Neural progenitor cell (in vitro differentiated cells): ENCODE measurements around the gene LGALS3BP. TPM values are rescaled to one million over a fixed set of nuclear protein-coding genes. Genes with fewer than 3 reads are reported as not detected.
A peak's percentile ranks its signal among the peaks of the same experiment; 100 is the strongest.

Experiments used
- DNase-seq: peaks from one replicate; pipeline ENCODE4 v3.0.0-alpha.2; 2016; ENCODE audit warnings: low spot score
- H2AFZ ChIP-seq: fragments of 200-600 bp; sonication (generic); replicated peaks from 2 replicates; pipeline ENCODE4 v1.6.1; 2016; ENCODE audit warnings: antibody characterized with exemption
- H3F3A ChIP-seq: fragments of 200-600 bp; sonication (generic); 2 replicates; pipeline ENCODE4 v1.6.1; 2016; ENCODE audit warnings: antibody characterized with exemption, low read depth
- H3K27ac ChIP-seq: fragments of 200-600 bp; sonication (generic); 2 replicates; pipeline ENCODE4 v1.5.1; 2016; ENCODE audit warnings: mild to moderate bottlenecking
- H3K27me3 ChIP-seq: fragments of 200-600 bp; sonication (generic); 2 replicates; pipeline ENCODE4 v1.6.1; 2016; ENCODE audit warnings: mild to moderate bottlenecking, moderate library complexity
- H3K36me3 ChIP-seq: fragments of 200-600 bp; sonication (generic); 2 replicates; pipeline ENCODE4 v1.5.1; 2016
- H3K4me1 ChIP-seq: fragments of 200-600 bp; sonication (generic); 2 replicates; pipeline ENCODE4 v1.6.1; 2016; ENCODE audit warnings: mixed run types
- H3K4me2 ChIP-seq: fragments of 200-600 bp; sonication (generic); 2 replicates; pipeline ENCODE4 v1.6.1; 2016
- H3K4me3 ChIP-seq: fragments of 200-600 bp; sonication (generic); 2 replicates; pipeline ENCODE4 v1.5.1; 2016
- H3K79me2 ChIP-seq: fragments of 200-600 bp; sonication (generic); 2 replicates; pipeline ENCODE4 v1.6.1; 2016; ENCODE audit warnings: low read depth
- H3K9ac ChIP-seq: fragments of 200-600 bp; sonication (generic); 2 replicates; pipeline ENCODE4 v1.6.1; 2016
- H3K9me3 ChIP-seq: fragments of 200-600 bp; sonication (generic); 2 replicates; pipeline ENCODE4 v1.5.1; 2016; ENCODE audit warnings: low read depth
- H4K20me1 ChIP-seq: fragments of 200-600 bp; sonication (generic); 2 replicates; pipeline ENCODE4 v1.6.1; 2016; ENCODE audit warnings: low read depth
- H3K27ac Mint-ChIP-seq: 3 replicates; pipeline ENCODE4 v1.8.0; 2021; ENCODE audit warnings: mixed read lengths
- H3K27me3 Mint-ChIP-seq: 2 replicates; pipeline ENCODE4 v1.8.0; 2022; ENCODE audit warnings: low read depth, mild to moderate bottlenecking, inconsistent platforms, moderate library complexity, mixed read lengths; ENCODE audit not compliant: insufficient read depth
- H3K36me3 Mint-ChIP-seq: 3 replicates; pipeline ENCODE4 v1.8.0; 2021; ENCODE audit warnings: mixed read lengths
- H3K4me1 Mint-ChIP-seq: 3 replicates; pipeline ENCODE4 v1.8.0; 2021; ENCODE audit warnings: mixed read lengths
- H3K4me3 Mint-ChIP-seq: 3 replicates; pipeline ENCODE4 v1.8.0; 2021; ENCODE audit warnings: mild to moderate bottlenecking, moderate library complexity, mixed read lengths
- H3K9me3 Mint-ChIP-seq: 3 replicates; pipeline ENCODE4 v1.8.0; 2020; ENCODE audit warnings: mixed read lengths
- EZH2 ChIP-seq: fragments of 200-600 bp; sonication (generic); IDR thresholded peaks from 2 replicates; pipeline ENCODE4 v1.6.1; 2017; ENCODE audit warnings: antibody characterized with exemption, mild to moderate bottlenecking, moderate library complexity
- EZH2phosphoT487 ChIP-seq: fragments of 200-600 bp; sonication (generic); IDR thresholded peaks from 2 replicates; pipeline ENCODE4 v1.6.1; 2017; ENCODE audit warnings: antibody characterized with exemption
- total RNA-seq: library from RNA; depleted of rRNA; stranded (reverse); fragments of >200 nt; gene quantifications from 2 replicates; pipeline ENCODE4 v1.2.3, GENCODE V29; 2015; ENCODE audit warnings: low replicate concordance
- TF ChIP-seq, protein P1 (sequence below): fragments of 200-600 bp; sonication (generic); IDR thresholded peaks from 2 replicates; pipeline ENCODE4 v1.5.1; 2017; ENCODE audit warnings: antibody characterized with exemption, mild to moderate bottlenecking

Gene LGALS3BP
- total RNA-seq, 1 donor from 2014 or later, result 17.5 TPM

DNA sequence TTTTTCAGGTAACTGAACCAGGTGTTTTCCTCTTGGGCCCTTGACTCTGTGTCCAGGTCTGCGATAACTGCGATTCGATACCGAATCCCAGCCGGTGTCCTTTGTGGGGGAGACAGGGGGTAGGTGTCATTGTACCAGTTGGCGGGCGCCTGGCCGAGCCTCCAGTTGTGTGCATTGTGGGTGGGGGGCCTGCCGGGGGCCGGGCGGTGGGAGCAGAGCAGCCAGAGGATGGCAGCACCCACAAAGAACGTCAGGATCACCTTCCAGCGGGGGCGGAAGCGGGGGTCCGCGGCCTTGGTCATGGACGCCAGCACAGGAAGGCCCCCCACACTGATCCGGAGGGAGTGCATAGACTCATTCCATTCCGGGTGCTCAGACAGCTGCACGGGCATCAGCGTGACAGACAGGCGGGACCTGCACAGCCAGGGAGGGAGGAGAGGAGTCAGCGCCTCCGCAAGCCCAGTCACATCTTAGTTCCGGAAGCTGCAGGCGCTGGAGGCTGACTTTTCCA lies 17.6 kb upstream of the LGALS3BP start:
- Mint-ChIP-seq H3K4me1 (peaks cover 4% of the 10 kb centered on the region), H3K27ac (peak overlapping the region; percentile 29), H3K9me3 (no peaks in the 10 kb centered on the region), H3K4me3 (no peak overlapping the region), H3K36me3 (peaks cover 25% of the 10 kb centered on the region), H3K27me3 (peaks cover 3% of the 10 kb centered on the region)
- Histone ChIP-seq H3K79me2 (no peaks in the 10 kb centered on the region), H3K4me3 (no peak overlapping the region), H3K4me1 (no peaks in the 10 kb centered on the region), H2AFZ (no peak overlapping the region), H3K36me3 (no peaks in the 10 kb centered on the region), H3K4me2 (no peak overlapping the region), H3K27ac (no peak overlapping the region), H3K27me3 (no peaks in the 10 kb centered on the region), H3F3A (no peaks in the 10 kb centered on the region), H4K20me1 (peaks cover 39% of the 10 kb centered on the region), H3K9me3 (no peaks in the 10 kb centered on the region), H3K9ac (no peak overlapping the region)
- TF ChIP-seq EZH2phosphoT487, result no peak
- no peak for TF ChIP-seq EZH2
- no peak for DNase-seq

DNA sequence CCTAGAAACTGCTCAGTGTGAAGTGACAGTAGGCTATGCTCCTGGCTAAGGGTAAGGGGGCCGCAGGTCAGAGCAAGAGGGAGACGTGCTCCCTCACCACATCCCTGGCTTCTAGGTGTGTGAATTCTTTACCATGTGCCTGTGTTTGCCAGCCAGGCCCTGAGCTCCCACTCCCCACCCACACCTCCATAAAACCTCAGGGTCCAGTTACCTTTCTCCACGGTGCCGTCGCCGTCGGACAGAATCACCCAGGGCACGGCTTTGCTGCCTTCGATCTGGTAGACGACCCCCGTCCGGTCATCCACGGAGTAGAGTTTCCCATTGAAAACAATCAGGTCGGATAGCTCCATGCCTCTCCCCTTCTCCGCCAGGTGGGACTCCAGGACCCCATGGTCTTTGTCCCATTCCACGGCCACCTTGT lies 17.1 kb upstream of the LGALS3BP start:
- H3K27ac Mint-ChIP-seq, result peak overlapping the region; percentile 29
- DNase-seq, result no peak
- H3K36me3 Mint-ChIP-seq, result peaks cover 23% of the 10 kb centered on the region
- Histone ChIP-seq H3K79me2 (no peaks in the 10 kb centered on the region), H3K4me1 (no peaks in the 10 kb centered on the region), H3F3A (no peaks in the 10 kb centered on the region), H2AFZ (no peak overlapping the region), H3K4me3 (no peak overlapping the region), H3K9me3 (no peaks in the 10 kb centered on the region), H3K9ac (no peak overlapping the region), H3K27me3 (no peaks in the 10 kb centered on the region), H3K4me2 (no peak overlapping the region), H3K27ac (no peak overlapping the region), H3K36me3 (no peaks in the 10 kb centered on the region), H4K20me1 (peaks cover 34% of the 10 kb centered on the region)
- H3K4me1 Mint-ChIP-seq, result no peaks in the 10 kb centered on the region
- TF ChIP-seq EZH2, result no peak
- TF ChIP-seq, protein P1, sequence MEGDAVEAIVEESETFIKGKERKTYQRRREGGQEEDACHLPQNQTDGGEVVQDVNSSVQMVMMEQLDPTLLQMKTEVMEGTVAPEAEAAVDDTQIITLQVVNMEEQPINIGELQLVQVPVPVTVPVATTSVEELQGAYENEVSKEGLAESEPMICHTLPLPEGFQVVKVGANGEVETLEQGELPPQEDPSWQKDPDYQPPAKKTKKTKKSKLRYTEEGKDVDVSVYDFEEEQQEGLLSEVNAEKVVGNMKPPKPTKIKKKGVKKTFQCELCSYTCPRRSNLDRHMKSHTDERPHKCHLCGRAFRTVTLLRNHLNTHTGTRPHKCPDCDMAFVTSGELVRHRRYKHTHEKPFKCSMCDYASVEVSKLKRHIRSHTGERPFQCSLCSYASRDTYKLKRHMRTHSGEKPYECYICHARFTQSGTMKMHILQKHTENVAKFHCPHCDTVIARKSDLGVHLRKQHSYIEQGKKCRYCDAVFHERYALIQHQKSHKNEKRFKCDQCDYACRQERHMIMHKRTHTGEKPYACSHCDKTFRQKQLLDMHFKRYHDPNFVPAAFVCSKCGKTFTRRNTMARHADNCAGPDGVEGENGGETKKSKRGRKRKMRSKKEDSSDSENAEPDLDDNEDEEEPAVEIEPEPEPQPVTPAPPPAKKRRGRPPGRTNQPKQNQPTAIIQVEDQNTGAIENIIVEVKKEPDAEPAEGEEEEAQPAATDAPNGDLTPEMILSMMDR, result no peak
- TF ChIP-seq EZH2phosphoT487, result no peak
- peaks cover 3% of the 10 kb centered on the region for H3K27me3 Mint-ChIP-seq
- no peaks in the 10 kb centered on the region for H3K9me3 Mint-ChIP-seq
- no peak overlapping the region for H3K4me3 Mint-ChIP-seq

DNA sequence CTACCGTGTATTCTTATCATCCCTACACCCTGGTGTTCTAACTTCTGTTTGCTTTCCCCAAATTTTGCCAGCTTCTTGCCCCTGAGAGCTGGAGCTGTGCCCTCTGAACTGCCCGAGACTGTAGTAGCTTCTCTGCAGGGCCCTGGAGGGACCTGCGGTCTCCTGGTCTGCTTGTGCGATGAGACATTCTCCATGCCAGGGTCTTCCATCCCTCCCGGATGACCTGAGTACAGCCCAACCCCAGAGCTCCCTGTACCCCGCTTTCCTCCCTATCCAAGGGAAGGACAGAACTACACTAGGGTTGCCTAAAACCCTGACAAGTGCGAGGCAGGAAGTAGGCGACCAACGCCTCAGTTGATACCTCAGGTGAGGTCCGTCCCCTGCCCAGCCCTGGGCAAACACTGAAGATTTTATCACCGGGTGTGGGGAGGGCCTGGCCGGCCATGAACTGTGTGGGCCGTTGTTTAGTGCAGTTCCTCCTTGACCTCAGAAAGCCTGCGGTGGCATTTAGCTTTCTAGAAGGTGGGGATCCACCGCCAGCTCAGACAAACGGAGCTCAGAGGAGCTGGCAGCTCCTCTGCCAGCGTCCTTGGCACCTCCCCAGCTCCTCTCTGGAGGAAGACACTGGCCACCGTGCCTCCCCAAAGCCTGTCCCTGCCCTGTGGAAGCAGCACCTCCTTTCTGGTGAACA lies 16.2 kb upstream of the LGALS3BP start:
- Histone ChIP-seq H4K20me1 (peaks cover 30% of the 10 kb centered on the region), H3K4me1 (no peaks in the 10 kb centered on the region), H3K27me3 (no peaks in the 10 kb centered on the region), H3K79me2 (no peaks in the 10 kb centered on the region), H3K27ac (no peak overlapping the region), H3F3A (no peaks in the 10 kb centered on the region), H2AFZ (no peak overlapping the region), H3K4me3 (no peak overlapping the region), H3K9me3 (no peaks in the 10 kb centered on the region), H3K36me3 (no peaks in the 10 kb centered on the region), H3K9ac (no peak overlapping the region), H3K4me2 (no peak overlapping the region)
- TF ChIP-seq EZH2phosphoT487 (no peak), EZH2 (no peak)
- TF ChIP-seq, protein P1, result no peak
- DNase-seq, result no peak
- no peak overlapping the region for H3K27ac Mint-ChIP-seq
- H3K36me3 Mint-ChIP-seq, result peaks cover 23% of the 10 kb centered on the region
- no peak overlapping the region for H3K4me3 Mint-ChIP-seq
- H3K4me1 Mint-ChIP-seq, result no peaks in the 10 kb centered on the region
- peaks cover under 1% of the 10 kb centered on the region for H3K27me3 Mint-ChIP-seq
- H3K9me3 Mint-ChIP-seq, result no peaks in the 10 kb centered on the region
